HG03354 (cell line): ENCODE data around the gene SLC17A2.

Experiments used
- ATAC-seq: cut with Tn5 transposase; IDR thresholded peaks from one replicate; pipeline ENCODE4 v1.9.1; 2021; ENCODE audit warnings: mild to moderate bottlenecking; ENCODE audit not compliant: unreplicated experiment, poor library complexity, severe bottlenecking

SLC17A2 gene

GRCh38 chr6:25930532-25931410 is at the start of gene SLC17A2:
Gene SLC17A2 (minus strand): TSS chr6:25930691. CDS start chr6:25925796, 4,895 bp downstream.
- no peak for ATAC-seq

- no peak for ATAC-seq
These were observed 45.6 kb upstream of the SLC17A2 start for GRCh38 chr6:25975923-25976560.

GRCh38 chr6:25973923-25974555 is 43.5 kb upstream of the SLC17A2 start:
- no peak for ATAC-seq

- ATAC-seq = no peak
These were observed 42.4 kb upstream of the SLC17A2 start for GRCh38 chr6:25972902-25973301.

- no peak for ATAC-seq
These were observed 41.6 kb upstream of the SLC17A2 start for GRCh38 chr6:25972128-25972527.

GRCh38 chr6:25971187-25971821 is 40.8 kb upstream of the SLC17A2 start:
- no peak for ATAC-seq

- ATAC-seq = no peak
These were observed 38.3 kb upstream of the SLC17A2 start for GRCh38 chr6:25968769-25969168.

GRCh38 chr6:25966711-25967110 is 36.2 kb upstream of the SLC17A2 start:
- no peak for ATAC-seq

GRCh38 chr6:25965058-25965457 is 34.6 kb upstream of the SLC17A2 start:
- no peak for ATAC-seq

GRCh38 chr6:25963426-25964123 is 33.1 kb upstream of the SLC17A2 start:
- ATAC-seq = no peak

- peak; percentile 83 for ATAC-seq
These were observed 31.9 kb upstream of the SLC17A2 start, which contains the start of gene TRIM38 for GRCh38 chr6:25962149-25963127. Gene TRIM38 (plus strand): TSS chr6:25962802. CDS start chr6:25966523, 3,721 bp downstream.

- no peak for ATAC-seq
These were observed 31.2 kb upstream of the SLC17A2 start for GRCh38 chr6:25961619-25962148.

- no peak for ATAC-seq
These were observed 30.2 kb upstream of the SLC17A2 start for GRCh38 chr6:25960734-25961133.

GRCh38 chr6:25959890-25960536 is 29.5 kb upstream of the SLC17A2 start:
- no peak for ATAC-seq

- no peak for ATAC-seq
These were observed 28.2 kb upstream of the SLC17A2 start for GRCh38 chr6:25958700-25959162.

GRCh38 chr6:25956226-25956625 is 25.7 kb upstream of the SLC17A2 start:
- ATAC-seq = no peak

GRCh38 chr6:25954756-25955155 is 24.3 kb upstream of the SLC17A2 start:
- no peak for ATAC-seq

- ATAC-seq = no peak
These were observed 23.2 kb upstream of the SLC17A2 start for GRCh38 chr6:25953733-25954132.
